ENCODE results near the gene SCAANT1. TPM values are rescaled to one million over a fixed set of nuclear protein-coding genes. Genes with fewer than 3 reads are reported as not detected.

SCAANT1 gene
- polyA plus RNA-seq, 1 experiment, result not detected

DNA sequence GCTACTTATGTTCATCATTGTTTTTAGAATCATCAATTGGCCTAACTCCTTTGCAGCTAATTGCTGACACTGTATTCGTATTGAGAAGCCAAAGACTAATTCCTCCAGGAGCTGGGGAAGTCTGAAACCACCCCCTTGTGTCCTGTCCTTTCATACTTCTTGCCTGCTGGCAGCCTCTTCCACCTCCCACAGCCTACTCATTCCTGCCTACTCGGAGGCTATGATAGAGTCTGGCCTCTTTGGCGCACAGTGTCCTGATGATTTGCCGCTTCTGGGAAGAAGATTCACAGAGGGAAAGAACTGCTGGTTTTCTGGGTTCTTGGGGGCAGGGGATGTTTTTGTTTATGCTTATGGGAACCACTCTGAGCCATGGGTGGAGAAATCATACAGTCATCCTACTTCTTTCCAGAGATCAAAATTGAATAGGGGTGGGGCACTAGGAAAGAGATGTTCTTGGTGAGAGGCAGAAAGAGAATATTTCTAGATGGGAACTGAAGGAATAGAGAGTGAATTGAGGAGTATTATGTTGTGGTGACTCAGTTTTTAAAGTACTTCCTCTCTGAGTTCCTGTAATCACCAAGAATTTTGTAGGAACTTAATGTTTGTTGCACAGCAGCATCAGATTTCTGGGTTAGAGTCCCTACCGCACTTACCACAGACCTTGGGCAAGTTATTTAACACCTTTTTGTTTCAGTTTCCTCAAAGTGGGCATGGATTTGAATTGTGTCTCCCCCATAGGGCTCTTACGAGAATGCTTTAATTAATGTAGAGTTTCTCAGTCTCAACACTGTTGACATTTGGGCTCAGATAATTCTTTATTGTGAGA lies 22.1 kb upstream of the SCAANT1 start:
- POLR2A ChIA-PET, result no interaction called here
- Histone ChIP-seq H3K4me3 (ENCODE audit: low read depth, low read length) (no peak overlapping the region), H3K36me3 (ENCODE audit: control insufficient read depth, insufficient read depth, low read length) (no peaks in the 10 kb centered on the region), H3K27me3 (ENCODE audit: control insufficient read depth, insufficient read depth, low read length) (no peaks in the 10 kb centered on the region)
- TF ChIP-seq, protein P1, sequence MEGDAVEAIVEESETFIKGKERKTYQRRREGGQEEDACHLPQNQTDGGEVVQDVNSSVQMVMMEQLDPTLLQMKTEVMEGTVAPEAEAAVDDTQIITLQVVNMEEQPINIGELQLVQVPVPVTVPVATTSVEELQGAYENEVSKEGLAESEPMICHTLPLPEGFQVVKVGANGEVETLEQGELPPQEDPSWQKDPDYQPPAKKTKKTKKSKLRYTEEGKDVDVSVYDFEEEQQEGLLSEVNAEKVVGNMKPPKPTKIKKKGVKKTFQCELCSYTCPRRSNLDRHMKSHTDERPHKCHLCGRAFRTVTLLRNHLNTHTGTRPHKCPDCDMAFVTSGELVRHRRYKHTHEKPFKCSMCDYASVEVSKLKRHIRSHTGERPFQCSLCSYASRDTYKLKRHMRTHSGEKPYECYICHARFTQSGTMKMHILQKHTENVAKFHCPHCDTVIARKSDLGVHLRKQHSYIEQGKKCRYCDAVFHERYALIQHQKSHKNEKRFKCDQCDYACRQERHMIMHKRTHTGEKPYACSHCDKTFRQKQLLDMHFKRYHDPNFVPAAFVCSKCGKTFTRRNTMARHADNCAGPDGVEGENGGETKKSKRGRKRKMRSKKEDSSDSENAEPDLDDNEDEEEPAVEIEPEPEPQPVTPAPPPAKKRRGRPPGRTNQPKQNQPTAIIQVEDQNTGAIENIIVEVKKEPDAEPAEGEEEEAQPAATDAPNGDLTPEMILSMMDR (IDR thresholded peaks at IDR 0.05; ENCODE audit: insufficient read depth, low read depth, low read length), result no peak
- CTCF ChIA-PET, result interaction anchor here (0.7 kb wide), 1 partner anchor 27 kb away, joined by 4 read pairs; no protein-coding TSS in a partner anchor
- no peak for DNase-seq (ENCODE audit: low read depth)

DNA sequence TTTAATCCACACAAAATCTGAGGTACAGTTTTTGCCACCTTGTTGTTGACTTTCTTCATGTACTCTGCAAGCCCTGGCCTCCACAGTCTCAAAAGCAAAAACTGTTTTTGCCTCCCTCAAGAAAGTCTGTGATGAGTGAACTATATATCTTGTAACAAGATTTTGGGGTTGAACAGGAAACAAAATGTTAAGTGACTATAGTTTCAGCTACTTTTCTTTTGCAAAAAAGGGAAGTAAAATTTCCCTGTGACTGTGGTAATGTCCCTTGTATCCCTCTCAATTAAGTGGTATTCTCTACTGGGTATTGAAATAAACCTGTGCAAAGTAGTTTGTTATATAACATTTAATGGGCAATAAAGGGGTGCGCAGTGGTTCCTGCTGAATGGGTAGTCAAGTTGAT lies 21.3 kb upstream of the SCAANT1 start:
- Histone ChIP-seq H3K36me3 (ENCODE audit: control insufficient read depth, insufficient read depth, low read length) (no peaks in the 10 kb centered on the region), H3K27me3 (ENCODE audit: control insufficient read depth, insufficient read depth, low read length) (no peaks in the 10 kb centered on the region), H3K4me3 (ENCODE audit: low read depth, low read length) (no peak overlapping the region)
- ChIA-PET POLR2A (no interaction called here), CTCF (interaction anchor here (0.6 to 0.7 kb wide), 2 partner anchors 28 to 364 kb away, joined by 4 to 5 read pairs; no protein-coding TSS in a partner anchor)
- DNase-seq (ENCODE audit: low read depth), result no peak
- TF ChIP-seq, protein P1 (IDR thresholded peaks at IDR 0.05; ENCODE audit: insufficient read depth, low read depth, low read length), result no peak

- POLR2A ChIA-PET, result no interaction called here
These were observed 20.5 kb upstream of the SCAANT1 start for GRCh38 chr3:63932509-63933212.

GRCh38 chr3:63931290-63931689 lies 19.1 kb upstream of the SCAANT1 start:
- DNase-seq (ENCODE audit: low read depth), result no peak
- no peaks in the 10 kb centered on the region for H3K27me3 ChIP-seq (ENCODE audit: control insufficient read depth, insufficient read depth, low read length)
- ChIA-PET CTCF (no interaction called here), POLR2A (no interaction called here)
- no peak overlapping the region for H3K4me3 ChIP-seq (ENCODE audit: low read depth, low read length)
- H3K36me3 ChIP-seq (ENCODE audit: control insufficient read depth, insufficient read depth, low read length), result peaks cover 3% of the 10 kb centered on the region
- TF ChIP-seq, protein P1 (IDR thresholded peaks at IDR 0.05; ENCODE audit: insufficient read depth, low read depth, low read length), result no peak

More at GRCh38 chr3:63932509-63933212, 20.5 kb upstream of the SCAANT1 start:
- TF ChIP-seq, protein P1 (IDR thresholded peaks at IDR 0.05; ENCODE audit: insufficient read depth, low read depth, low read length), result no peak
- CTCF ChIA-PET, result interaction anchor here (0.6 kb wide), 1 partner anchor 363 kb away, joined by 5 read pairs; no protein-coding TSS in a partner anchor
- DNase-seq (ENCODE audit: low read depth), result no peak
- H3K4me3 ChIP-seq (ENCODE audit: low read depth, low read length), result no peak overlapping the region
- H3K36me3 ChIP-seq (ENCODE audit: control insufficient read depth, insufficient read depth, low read length), result no peaks in the 10 kb centered on the region
- no peaks in the 10 kb centered on the region for H3K27me3 ChIP-seq (ENCODE audit: control insufficient read depth, insufficient read depth, low read length)

All from BJ (cell line).